HG03175 (cell line): ENCODE measurements around the gene ROPN1L.

Experiments
- ATAC-seq: cut with Tn5 transposase; IDR thresholded peaks from one replicate; pipeline ENCODE4 v1.9.1; 2021; ENCODE audit warnings: mild to moderate bottlenecking, moderate library complexity; ENCODE audit not compliant: unreplicated experiment

Gene ROPN1L

GRCh38 chr5:10427201-10427600, 14.5 kb upstream of the ROPN1L start:
- ATAC-seq = no peak

- ATAC-seq = no peak
These were observed 13.7 kb upstream of the ROPN1L start for GRCh38 chr5:10427978-10428377.

- no peak for ATAC-seq
These were observed 10.3 kb upstream of the ROPN1L start for GRCh38 chr5:10431415-10431814.

GRCh38 chr5:10432059-10433008, 9.3 kb upstream of the ROPN1L start:
- no peak for ATAC-seq

GRCh38 chr5:10434392-10434791, 7.3 kb upstream of the ROPN1L start:
- ATAC-seq = no peak

- no peak for ATAC-seq
These were observed 3.4 kb upstream of the ROPN1L start for GRCh38 chr5:10438301-10438700.

- ATAC-seq = no peak
These were observed 2.0 kb upstream of the ROPN1L start for GRCh38 chr5:10439692-10440091.

- no peak for ATAC-seq
These were observed 1.2 kb upstream of the ROPN1L start for GRCh38 chr5:10440367-10440990.

- peak; percentile 44 for ATAC-seq
These were observed 335 bp downstream of the ROPN1L start for GRCh38 chr5:10441992-10442435.

GRCh38 chr5:10442576-10442975, 897 bp downstream of the ROPN1L start:
- no peak for ATAC-seq

GRCh38 chr5:10445352-10445751, 3.7 kb downstream of the ROPN1L start:
- ATAC-seq = no peak

GRCh38 chr5:10446490-10446889, 4.8 kb downstream of the ROPN1L start:
- no peak for ATAC-seq

GRCh38 chr5:10447041-10447440, 5.4 kb downstream of the ROPN1L start:
- no peak for ATAC-seq

GRCh38 chr5:10448754-10449360, 7.2 kb downstream of the ROPN1L start:
- no peak for ATAC-seq

- ATAC-seq = no peak
These were observed 9.6 kb downstream of the ROPN1L start for GRCh38 chr5:10451137-10451824.

GRCh38 chr5:10452768-10453331, 11.2 kb downstream of the ROPN1L start:
- ATAC-seq = peak; percentile 81

GRCh38 chr5:10453545-10453944, 11.9 kb downstream of the ROPN1L start:
- ATAC-seq = no peak

- ATAC-seq = no peak
These were observed 13.1 kb downstream of the ROPN1L start for GRCh38 chr5:10454591-10455276.

- ATAC-seq = no peak
These were observed 13.6 kb downstream of the ROPN1L start for GRCh38 chr5:10455277-10455670.
